ENCODE results near the gene GALNT9. TPM values are rescaled to one million over a fixed set of nuclear protein-coding genes. Genes with fewer than 3 reads are reported as not detected.

Gene GALNT9
- polyA plus RNA-seq, 1 of the 3 experiments (the other 2 are of a cell fraction), result not detected

- H2AFZ ChIP-seq (ENCODE audit: low read depth), result no peak overlapping the region
- H3K27me3 ChIP-seq (ENCODE audit: insufficient read depth), result peaks cover 42% of the 10 kb centered on the region
- ChIA-PET POLR2A (no interaction called here), CTCF (no interaction called here)
- no peaks in the 10 kb centered on the region for H3K9me2 ChIP-seq
- H3K9me3 ChIP-seq, result no peaks in the 10 kb centered on the region
- H3K4me3 ChIP-seq (ENCODE audit: low read depth in 2 of 2, low read length in 1 of 2), result no peak overlapping the region
- H3F3A ChIP-seq (replicated peaks; ENCODE audit: insufficient read depth), result peaks cover 6% of the 10 kb centered on the region
- no peaks in the 10 kb centered on the region for H4K20me1 ChIP-seq (ENCODE audit: insufficient read depth)
- 8% methylated on average over 1 of the region's 1 CpG for WGBS (ENCODE audit: low lambda C conversion rate)
- no peaks in the 10 kb centered on the region for H3K4me1 ChIP-seq (ENCODE audit: control insufficient read depth in 1 of 2, insufficient read depth in 2 of 2, low read depth in 1 of 2, low read length in 1 of 2)
- H3K79me2 ChIP-seq (ENCODE audit: insufficient read depth), result no peaks in the 10 kb centered on the region
- no peak overlapping the region for H3K27ac ChIP-seq (ENCODE audit: low read depth in 2 of 2, low read length in 1 of 2)
- no peak overlapping the region for H3K4me2 ChIP-seq
- DNase-seq, result no peak
- H3K36me3 ChIP-seq (replicated peaks in 1 of 2; ENCODE audit: control insufficient read depth in 1 of 2, insufficient read depth in 2 of 2, low read length in 1 of 2), result no peaks in the 10 kb centered on the region
- TF ChIP-seq SIN3A (IDR thresholded peaks at IDR 0.05; ENCODE audit: borderline replicate concordance, low read depth, low read length), result no peak
- TF ChIP-seq EZH2phosphoT487 (IDR thresholded peaks at IDR 0.05; ENCODE audit: borderline replicate concordance, low read depth), result no peak
- TF ChIP-seq ELF1 (IDR thresholded peaks at IDR 0.05), result no peak
- no peak for TF ChIP-seq USF1 (IDR thresholded peaks at IDR 0.05; ENCODE audit: borderline replicate concordance, low read depth)
- no peak for TF ChIP-seq POLR2AphosphoS5 (IDR thresholded peaks at IDR 0.05; ENCODE audit: low read depth, low read length)
- TF ChIP-seq RAD21 (IDR thresholded peaks at IDR 0.05; ENCODE audit: low read length), result no peak
- no peak for TF ChIP-seq NRF1 (IDR thresholded peaks at IDR 0.05; ENCODE audit: low read depth, low read length)
- TF ChIP-seq PBX3 (IDR thresholded peaks at IDR 0.05), result no peak
- no peak for TF ChIP-seq TCF12 (IDR thresholded peaks at IDR 0.05)
- TF ChIP-seq SMC3 (IDR thresholded peaks at IDR 0.05; ENCODE audit: low read depth, low read length), result no peak
- TF ChIP-seq FOXJ3 (CRISPR knock-in tag; IDR thresholded peaks at IDR 0.05), result no peak
- TF ChIP-seq REST (IDR thresholded peaks at IDR 0.05; ENCODE audit: low read depth, low read length), result no peak
- H3K9ac ChIP-seq, result no peak overlapping the region
Measured at GRCh38 chr12:132225214-132225613, 104.2 kb downstream of the GALNT9 start.

DNA sequence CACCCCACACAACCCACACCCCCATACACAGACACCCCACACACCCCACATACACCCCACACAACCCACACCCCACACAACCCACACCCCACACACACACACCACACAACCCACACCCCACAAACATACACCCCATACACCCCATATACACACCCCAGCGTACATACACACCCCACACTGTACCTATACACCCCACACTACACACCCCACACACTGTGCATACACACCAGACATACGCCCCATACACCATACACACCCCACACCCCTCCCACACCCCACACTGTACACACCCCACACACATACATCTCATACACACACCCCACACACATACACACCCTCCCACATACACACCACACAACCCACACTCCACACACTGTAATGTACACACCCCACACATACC is 104.9 kb downstream of the GALNT9 start:
- no peaks in the 10 kb centered on the region for H3K9me3 ChIP-seq
- no peak overlapping the region for H3K4me2 ChIP-seq
- H4K20me1 ChIP-seq (ENCODE audit: insufficient read depth), result no peaks in the 10 kb centered on the region
- no peak overlapping the region for H3K27ac ChIP-seq (ENCODE audit: low read depth in 2 of 2, low read length in 1 of 2)
- H3K4me3 ChIP-seq (ENCODE audit: low read depth in 2 of 2, low read length in 1 of 2), result no peak overlapping the region
- peaks cover 6% of the 10 kb centered on the region for H3F3A ChIP-seq (replicated peaks; ENCODE audit: insufficient read depth)
- no peaks in the 10 kb centered on the region for H3K4me1 ChIP-seq (ENCODE audit: control insufficient read depth in 1 of 2, insufficient read depth in 2 of 2, low read depth in 1 of 2, low read length in 1 of 2)
- POLR2A ChIA-PET, result no interaction called here
- no peak overlapping the region for H3K9ac ChIP-seq
- no peaks in the 10 kb centered on the region for H3K9me2 ChIP-seq
- WGBS (ENCODE audit: low lambda C conversion rate), result 67% methylated on average over 2 of the region's 2 CpGs
- no peaks in the 10 kb centered on the region for H3K79me2 ChIP-seq (ENCODE audit: insufficient read depth)
- no peak for DNase-seq
- CTCF ChIA-PET, result no interaction called here
- H3K27me3 ChIP-seq (ENCODE audit: insufficient read depth), result peaks cover 34% of the 10 kb centered on the region
- no peaks in the 10 kb centered on the region for H3K36me3 ChIP-seq (replicated peaks in 1 of 2; ENCODE audit: control insufficient read depth in 1 of 2, insufficient read depth in 2 of 2, low read length in 1 of 2)
- H2AFZ ChIP-seq (ENCODE audit: low read depth), result no peak overlapping the region
- TF ChIP-seq FOSL2 (IDR thresholded peaks at IDR 0.05; ENCODE audit: borderline replicate concordance, low read depth) (no peak), EP300 (IDR thresholded peaks at IDR 0.05; ENCODE audit: borderline replicate concordance in 1 of 2, low read depth in 1 of 2, low read length in 1 of 2) (no peak), RCOR1 (IDR thresholded peaks at IDR 0.05; ENCODE audit: low read length) (no peak), REST (IDR thresholded peaks at IDR 0.05; ENCODE audit: low read depth, low read length) (no peak), POLR2AphosphoS5 (IDR thresholded peaks at IDR 0.05; ENCODE audit: low read depth, low read length) (no peak), EZH2phosphoT487 (IDR thresholded peaks at IDR 0.05; ENCODE audit: borderline replicate concordance, low read depth) (no peak), FOXJ3 (CRISPR knock-in tag; IDR thresholded peaks at IDR 0.05) (no peak)
- TF ChIP-seq, protein P1, sequence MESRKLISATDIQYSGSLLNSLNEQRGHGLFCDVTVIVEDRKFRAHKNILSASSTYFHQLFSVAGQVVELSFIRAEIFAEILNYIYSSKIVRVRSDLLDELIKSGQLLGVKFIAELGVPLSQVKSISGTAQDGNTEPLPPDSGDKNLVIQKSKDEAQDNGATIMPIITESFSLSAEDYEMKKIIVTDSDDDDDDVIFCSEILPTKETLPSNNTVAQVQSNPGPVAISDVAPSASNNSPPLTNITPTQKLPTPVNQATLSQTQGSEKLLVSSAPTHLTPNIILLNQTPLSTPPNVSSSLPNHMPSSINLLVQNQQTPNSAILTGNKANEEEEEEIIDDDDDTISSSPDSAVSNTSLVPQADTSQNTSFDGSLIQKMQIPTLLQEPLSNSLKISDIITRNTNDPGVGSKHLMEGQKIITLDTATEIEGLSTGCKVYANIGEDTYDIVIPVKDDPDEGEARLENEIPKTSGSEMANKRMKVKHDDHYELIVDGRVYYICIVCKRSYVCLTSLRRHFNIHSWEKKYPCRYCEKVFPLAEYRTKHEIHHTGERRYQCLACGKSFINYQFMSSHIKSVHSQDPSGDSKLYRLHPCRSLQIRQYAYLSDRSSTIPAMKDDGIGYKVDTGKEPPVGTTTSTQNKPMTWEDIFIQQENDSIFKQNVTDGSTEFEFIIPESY (IDR thresholded peaks at IDR 0.05; ENCODE audit: borderline replicate concordance, low read depth), result no peak

Data from SK-N-SH (cell line).